Medulla oblongata (tissue), 1 donor: ENCODE results near the gene CNOT10.
"Not testable (repeated sequence)": the region's sequence is repeated elsewhere in the genome, so short reads cannot be mapped to it uniquely, and the experiment has no call there.

Experiments
- DNase-seq: peaks from one replicate; pipeline ENCODE4 v3.0.0-alpha.2; 2015; ENCODE audit errors: extremely low spot score

The CNOT10 gene

GRCh38 chr3:32696523-32696922 lies 11.5 kb downstream of the CNOT10 start:
- no peak for DNase-seq

DNA sequence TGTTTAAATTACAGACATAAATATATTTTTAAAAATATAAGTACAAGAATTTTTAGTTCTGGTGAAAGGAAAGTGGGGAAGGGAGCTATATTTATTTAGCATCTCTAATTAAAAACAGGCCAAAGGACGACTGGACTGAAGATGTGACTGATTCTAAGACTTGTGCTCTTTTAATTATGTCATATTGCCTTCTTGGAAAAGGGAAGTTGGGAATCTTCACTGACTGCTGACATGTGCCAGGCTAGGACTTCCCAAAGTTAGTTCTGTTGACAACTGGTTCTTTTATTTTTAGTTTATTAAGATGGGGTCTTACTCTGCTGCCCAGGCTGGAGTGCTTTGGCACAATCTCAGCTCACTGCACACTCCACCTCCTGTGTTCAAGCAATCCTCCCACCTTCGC lies 13.5 kb downstream of the CNOT10 start:
- no peak for DNase-seq

DNA sequence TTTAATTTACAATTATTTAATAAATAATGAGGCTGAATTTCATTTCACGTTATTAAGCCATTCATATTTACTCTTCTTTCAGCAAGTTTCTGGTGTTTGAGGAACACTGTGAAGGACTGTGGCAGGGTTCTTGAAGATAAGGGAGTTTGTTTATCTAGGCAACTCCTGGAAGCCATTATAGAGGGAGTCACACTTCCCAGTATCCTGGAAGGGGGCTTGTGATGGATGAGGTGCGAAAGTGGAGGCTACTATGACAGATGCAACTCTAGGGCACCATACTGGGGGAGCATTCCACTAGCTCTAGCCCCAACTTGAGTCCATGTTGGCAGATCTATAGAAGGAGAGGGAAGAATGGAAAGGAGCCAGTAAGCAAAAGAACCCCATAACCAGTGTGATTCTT lies 14.4 kb downstream of the CNOT10 start:
- DNase-seq, result no peak

DNA sequence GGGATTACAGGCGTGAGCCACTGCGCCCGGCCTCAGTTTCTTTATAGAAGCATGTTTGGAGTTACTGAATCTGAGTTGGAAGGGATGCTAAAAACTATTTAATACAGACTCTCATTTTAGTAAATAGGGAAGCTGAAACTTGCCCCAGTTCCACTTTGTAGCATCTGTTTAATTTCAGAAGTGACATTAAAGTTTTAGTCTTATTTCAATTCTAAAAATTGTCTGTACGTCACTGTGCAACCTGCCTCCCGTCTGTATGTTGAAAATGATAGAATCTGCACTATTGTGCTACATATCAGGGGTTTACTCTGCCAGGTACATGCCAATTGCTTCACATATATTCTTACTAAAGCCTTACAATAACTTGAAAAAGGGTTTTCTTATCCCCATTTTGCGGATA lies 15.3 kb downstream of the CNOT10 start:
- no peak for DNase-seq

DNA sequence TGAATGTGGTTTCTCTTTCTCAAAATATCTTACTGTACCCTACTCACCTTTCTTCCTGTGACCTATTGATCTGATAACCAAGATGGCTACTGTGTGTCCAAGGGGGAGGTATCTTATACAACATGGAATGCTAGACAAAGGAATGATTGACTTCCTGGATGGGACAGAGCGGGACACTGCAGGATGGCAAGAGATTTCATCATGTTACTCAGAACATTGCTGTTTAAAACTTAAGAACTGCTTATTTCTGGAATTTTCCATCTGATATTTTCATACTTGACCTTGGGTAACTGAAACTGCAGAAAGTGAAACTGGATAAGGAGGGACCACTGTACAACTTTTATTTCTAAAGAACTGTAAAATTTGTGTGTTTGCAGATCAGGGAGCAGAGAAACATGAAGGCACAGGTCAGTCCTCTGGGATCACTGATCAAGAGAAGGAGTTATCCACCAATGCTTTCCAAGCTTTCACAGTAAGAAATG lies 18.5 kb downstream of the CNOT10 start:
- no peak for DNase-seq

GRCh38 chr3:32705232-32705631 lies 20.2 kb downstream of the CNOT10 start:
- no peak for DNase-seq

- no peak for DNase-seq
Measured at GRCh38 chr3:32706348-32707025, 21.5 kb downstream of the CNOT10 start.

DNA sequence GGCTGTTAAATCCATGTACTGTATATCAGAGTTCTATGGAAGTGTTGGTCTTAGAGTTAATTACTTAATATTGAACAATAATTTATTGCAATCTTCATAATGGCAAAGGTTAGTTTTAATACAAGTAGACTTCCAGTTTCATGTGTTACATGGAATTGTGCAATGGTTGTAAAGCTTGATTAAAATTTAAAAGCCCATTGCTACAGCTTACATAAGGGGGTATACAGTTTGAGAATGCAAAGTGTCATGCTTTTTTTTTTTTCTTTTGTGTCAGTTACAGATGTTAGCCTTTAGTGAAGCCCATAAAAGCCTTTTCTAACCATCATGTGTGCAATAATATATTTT lies 22.0 kb downstream of the CNOT10 start:
- no peak for DNase-seq

- DNase-seq, result no peak
Measured at GRCh38 chr3:32708672-32709283, 23.8 kb downstream of the CNOT10 start.

DNA sequence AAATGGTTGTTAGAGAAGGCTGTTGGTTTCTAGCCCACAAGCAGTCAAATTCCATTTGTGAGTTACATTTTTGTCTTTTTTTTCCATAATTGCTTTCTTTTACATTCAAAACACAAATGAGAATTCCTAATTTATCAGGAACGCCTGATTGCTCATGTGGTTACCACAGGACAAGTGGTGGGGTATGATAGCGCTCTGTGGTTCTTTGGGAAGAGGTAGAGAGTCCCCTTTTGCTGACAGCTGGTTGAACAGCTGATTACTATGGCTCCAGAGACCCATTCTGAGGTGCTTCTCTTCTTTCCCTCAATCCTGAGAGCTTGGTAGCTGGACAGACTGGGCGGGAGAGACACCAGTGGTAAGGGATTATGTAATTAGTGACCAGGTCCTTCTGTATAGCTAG lies 24.4 kb downstream of the CNOT10 start:
- DNase-seq, result no peak

DNA sequence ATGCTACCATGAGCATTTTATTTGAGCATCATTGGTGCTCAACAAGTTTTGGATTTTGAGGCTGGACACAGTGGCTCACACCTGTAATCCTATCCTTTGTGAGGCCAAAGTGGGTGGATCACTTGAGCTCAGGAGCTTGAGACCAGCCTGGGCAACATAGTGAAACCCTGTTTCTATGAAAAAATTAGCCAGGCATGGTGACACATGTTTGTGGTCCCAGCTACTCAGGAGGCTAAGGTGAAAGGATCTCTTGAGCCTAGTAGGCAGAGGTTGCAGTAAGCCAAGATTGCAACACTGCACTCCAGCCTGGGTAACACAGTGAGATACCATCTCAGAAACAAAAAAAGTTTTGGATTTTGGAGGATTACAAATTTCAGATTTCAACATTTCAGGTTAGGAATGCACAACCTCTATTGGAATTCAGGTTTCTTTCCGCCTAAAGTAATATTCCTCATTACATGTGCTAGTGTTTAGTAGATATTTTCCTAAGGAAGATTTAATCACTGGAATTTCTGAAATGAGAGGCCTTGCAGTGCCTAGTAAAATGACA lies 27.6 kb downstream of the CNOT10 start:
- no peak for DNase-seq

GRCh38 chr3:32713181-32713580 lies 28.2 kb downstream of the CNOT10 start:
- no peak for DNase-seq

DNA sequence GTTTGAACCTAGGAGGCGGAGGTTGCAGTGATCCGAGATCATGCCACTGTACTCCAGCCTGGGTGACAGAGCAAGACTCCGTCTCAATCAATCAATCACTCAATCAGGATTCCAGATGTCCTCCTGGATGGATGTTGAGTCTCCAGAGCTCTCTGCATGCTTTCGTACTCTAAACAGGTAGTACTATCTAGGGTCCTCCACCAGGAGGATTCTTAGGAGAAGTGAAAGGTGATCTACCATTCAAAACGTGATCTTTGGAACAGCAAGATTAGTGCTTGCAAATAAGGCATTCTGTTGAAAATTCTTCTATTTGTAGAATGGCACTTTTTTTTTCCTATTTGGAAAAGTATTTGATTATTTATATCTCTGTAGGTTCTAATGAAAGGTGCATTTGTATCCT lies 34.3 kb downstream of the CNOT10 start:
- no peak for DNase-seq

DNA sequence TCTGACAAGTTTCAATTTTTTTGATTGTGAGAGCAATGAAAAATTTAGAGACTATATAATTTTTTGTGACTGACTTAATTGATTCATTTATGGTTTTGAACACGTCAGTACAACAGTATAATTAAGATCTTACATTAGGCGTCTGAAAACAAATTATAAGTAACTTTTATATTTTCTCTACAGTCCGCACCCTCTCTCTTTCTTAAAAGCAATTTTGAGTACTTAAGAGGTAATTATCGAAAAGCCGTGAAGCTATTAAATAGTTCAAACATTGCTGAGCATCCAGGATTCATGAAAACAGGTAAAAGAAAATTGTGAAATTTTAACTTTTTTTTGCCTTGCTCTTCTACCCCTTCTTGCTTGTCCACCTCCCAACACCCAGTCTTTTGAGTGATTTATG lies 34.9 kb downstream of the CNOT10 start:
- no peak for DNase-seq

- DNase-seq, result no peak
Measured at GRCh38 chr3:32725721-32726120, 40.7 kb downstream of the CNOT10 start.

- DNase-seq, result peak; percentile 38
Measured at GRCh38 chr3:32733631-32734229, 48.7 kb downstream of the CNOT10 start.

- no peak for DNase-seq
Measured at GRCh38 chr3:32734756-32735155, 49.8 kb downstream of the CNOT10 start.

DNA sequence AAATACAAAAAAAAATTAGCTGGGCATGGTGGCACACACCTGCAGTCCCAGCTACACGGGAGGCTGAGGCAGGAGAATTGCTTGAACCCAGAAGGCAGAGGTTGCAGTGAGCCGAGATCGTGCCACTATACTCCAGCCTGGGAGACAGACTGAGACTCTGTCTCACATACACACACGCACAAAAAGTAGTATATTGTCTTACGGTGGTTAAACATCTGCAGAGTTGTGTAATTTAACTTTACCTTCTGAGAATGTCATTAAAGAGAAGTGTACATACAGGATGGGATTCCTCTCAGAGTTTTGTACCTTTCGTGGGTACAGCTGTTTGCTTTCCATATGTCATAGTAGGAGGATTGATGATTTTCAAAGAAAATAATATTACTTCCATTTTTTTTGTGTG lies 58.5 kb downstream of the CNOT10 start:
- DNase-seq, result not testable (repeated sequence)

GRCh38 chr3:32743934-32744333 lies 58.9 kb downstream of the CNOT10 start:
- DNase-seq, result no peak

DNA sequence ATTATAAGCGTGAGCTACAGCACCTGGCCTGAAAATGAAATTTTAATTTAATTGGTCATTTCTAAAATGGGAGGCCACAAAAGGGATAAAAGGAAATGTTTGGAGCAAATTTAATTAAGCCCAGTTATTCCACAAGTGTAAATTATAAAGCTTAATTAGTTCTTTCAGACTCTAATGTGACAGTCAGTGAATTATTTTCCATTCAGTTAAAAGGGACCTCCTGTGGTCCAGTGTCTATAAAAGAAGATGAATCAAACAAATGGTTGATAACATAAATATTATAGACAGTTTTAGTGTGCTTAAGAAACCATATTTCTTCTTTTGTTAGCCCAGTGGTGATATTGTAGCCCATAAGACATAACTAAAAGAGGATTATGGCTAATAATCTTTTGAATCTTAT lies 66.4 kb downstream of the CNOT10 start:
- DNase-seq, result no peak

GRCh38 chr3:32755761-32756160 lies 70.8 kb downstream of the CNOT10 start:
- no peak for DNase-seq

DNA sequence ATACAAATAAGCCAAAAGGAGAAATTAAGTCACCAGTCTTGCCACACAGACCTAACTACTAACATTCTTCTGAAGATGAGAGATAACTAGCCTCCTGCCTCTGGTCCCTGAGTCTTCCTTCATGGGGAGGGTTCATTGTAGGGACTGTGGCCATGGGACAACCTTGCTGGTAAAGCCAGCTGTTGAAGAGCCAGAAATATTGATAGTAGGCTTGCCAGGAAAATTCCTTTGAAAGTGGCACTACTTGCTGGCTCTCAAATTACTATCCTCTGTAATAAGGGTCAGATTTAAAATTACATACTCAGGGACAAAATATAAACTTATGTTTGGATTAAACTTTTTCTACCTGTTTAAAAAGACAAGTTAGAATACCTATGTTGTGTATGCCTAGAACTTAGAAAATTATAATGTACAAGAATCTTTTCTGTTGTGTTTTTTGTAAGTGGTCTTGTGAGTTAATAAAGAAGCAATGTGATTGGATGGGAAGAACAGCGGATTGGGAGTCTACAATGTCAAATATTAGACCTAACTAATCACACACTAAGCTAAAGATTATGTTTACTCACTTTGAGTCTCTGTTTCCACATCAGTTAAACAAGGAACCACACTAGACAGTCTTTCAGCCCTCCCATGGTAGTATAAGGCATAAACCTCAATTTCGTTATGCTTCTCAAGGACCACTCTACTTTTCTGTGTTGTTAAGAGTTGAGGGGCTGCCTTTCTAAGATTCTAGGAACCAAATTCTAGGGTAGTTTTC lies 72.8 kb downstream of the CNOT10 start:
- no peak for DNase-seq
